ENCODE measurements around the gene RPL32. TPM values are rescaled to one million over a fixed set of nuclear protein-coding genes. Genes with fewer than 3 reads are reported as not detected.

RPL32 gene
- total and polyA plus RNA-seq, 9 of the 15 experiments (the other 6 are each of a cell fraction or from before 2014, with no cell fraction given), result 2,738 to 6,200 (median 4,286) TPM

DNA sequence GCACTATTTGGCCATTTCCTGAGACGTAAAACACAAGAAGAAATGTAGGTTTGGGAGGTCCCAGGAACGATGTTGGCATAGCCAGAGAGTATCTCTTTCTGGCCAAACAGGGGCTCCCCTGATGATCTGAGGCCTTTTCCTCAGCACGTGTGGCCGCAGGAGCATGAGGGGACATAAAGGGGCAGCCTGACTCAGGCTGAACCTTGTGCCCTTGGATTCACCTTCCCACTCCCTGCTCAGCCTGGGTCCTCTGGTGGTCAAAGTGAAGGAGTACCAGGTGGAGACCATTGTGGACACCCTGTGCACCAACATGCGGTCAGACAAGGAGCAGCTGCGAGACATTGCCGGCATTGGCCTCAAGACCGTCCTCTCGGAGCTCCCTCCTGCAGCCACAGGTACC is 34.3 kb downstream of the RPL32 start (continued):
- TF ChIP-seq, protein P1, sequence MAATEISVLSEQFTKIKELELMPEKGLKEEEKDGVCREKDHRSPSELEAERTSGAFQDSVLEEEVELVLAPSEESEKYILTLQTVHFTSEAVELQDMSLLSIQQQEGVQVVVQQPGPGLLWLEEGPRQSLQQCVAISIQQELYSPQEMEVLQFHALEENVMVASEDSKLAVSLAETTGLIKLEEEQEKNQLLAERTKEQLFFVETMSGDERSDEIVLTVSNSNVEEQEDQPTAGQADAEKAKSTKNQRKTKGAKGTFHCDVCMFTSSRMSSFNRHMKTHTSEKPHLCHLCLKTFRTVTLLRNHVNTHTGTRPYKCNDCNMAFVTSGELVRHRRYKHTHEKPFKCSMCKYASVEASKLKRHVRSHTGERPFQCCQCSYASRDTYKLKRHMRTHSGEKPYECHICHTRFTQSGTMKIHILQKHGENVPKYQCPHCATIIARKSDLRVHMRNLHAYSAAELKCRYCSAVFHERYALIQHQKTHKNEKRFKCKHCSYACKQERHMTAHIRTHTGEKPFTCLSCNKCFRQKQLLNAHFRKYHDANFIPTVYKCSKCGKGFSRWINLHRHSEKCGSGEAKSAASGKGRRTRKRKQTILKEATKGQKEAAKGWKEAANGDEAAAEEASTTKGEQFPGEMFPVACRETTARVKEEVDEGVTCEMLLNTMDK (IDR thresholded peaks at IDR 0.05; ENCODE audit: borderline replicate concordance, insufficient read depth, low read depth, low read length, poor library complexity, severe bottlenecking), result no peak
- TF ChIP-seq HLTF (IDR thresholded peaks at IDR 0.05) (no peak), ESRRA (IDR thresholded peaks at IDR 0.05; ENCODE audit: borderline replicate concordance, low read depth) (peak; percentile 83)
- TF ChIP-seq, protein P2, sequence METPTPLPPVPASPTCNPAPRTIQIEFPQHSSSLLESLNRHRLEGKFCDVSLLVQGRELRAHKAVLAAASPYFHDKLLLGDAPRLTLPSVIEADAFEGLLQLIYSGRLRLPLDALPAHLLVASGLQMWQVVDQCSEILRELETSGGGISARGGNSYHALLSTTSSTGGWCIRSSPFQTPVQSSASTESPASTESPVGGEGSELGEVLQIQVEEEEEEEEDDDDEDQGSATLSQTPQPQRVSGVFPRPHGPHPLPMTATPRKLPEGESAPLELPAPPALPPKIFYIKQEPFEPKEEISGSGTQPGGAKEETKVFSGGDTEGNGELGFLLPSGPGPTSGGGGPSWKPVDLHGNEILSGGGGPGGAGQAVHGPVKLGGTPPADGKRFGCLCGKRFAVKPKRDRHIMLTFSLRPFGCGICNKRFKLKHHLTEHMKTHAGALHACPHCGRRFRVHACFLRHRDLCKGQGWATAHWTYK (CRISPR knock-in tag; IDR thresholded peaks at IDR 0.05), result no peak

DNA sequence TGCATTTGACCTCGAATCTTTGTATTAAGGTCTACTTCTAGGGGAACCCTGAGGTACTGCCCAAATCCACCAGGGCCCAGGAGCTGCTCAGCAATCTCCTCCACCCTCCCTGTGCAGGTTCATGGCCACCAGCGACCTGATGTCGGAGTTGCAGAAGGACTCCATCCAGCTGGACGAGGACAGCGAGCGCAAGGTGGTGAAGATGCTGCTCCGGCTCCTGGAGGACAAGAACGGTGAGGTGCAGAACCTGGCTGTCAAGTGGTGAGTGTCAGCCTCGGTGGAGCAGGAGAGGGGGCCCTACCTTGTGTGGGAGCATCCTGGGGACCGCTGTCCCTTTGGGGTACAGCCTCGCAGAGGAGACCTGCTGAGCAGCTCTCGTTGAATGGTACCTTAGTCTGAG is 38.0 kb downstream of the RPL32 start:
- ChIA-PET CTCF (ENCODE audit: low intra/inter-chr PET ratio) (no interaction called here), POLR2A (interaction anchor here (0.5 to 1.9 kb wide), 3 partner anchors 10 to 50 kb away, joined by 4 read pairs; no protein-coding TSS in a partner anchor)
- H2AFZ ChIP-seq (ENCODE audit: low read depth, low read length), result no peak overlapping the region
- H3K4me3 ChIP-seq, result no peak overlapping the region
- H3K9ac ChIP-seq (ENCODE audit: insufficient read depth in 1 of 2, low read depth in 2 of 2, low read length in 2 of 2), result no peak overlapping the region
- H3K79me2 ChIP-seq (ENCODE audit: control insufficient read depth, insufficient read depth, low read length), result no peaks in the 10 kb centered on the region
- peaks cover 0 to 3% of the 10 kb centered on the region in 2 experiments; a peak in 2 of 5 replicates for H3K4me1 ChIP-seq (replicated peaks in 1 of 2; ENCODE audit: control insufficient read depth in 2 of 2, insufficient read depth in 2 of 2, low read length in 2 of 2)
- H3K27me3 ChIP-seq (ENCODE audit: control insufficient read depth in 2 of 2, insufficient read depth in 2 of 2, low read length in 2 of 2), result no peaks in the 10 kb centered on the region
- DNase-seq (ENCODE audit: extremely low read depth in 1 of 4, low spot score in 3 of 4), result no peak
- no peak for FAIRE-seq
- H3K9me1 ChIP-seq (ENCODE audit: control insufficient read depth, insufficient read depth, low read length), result no peaks in the 10 kb centered on the region
- TF ChIP-seq HMG20B (CRISPR knock-in tag; IDR thresholded peaks at IDR 0.05) (no peak), FOXM1 (IDR thresholded peaks at IDR 0.05; ENCODE audit: low read depth) (no peak), FOXM1 (CRISPR knock-in tag; IDR thresholded peaks at IDR 0.05; ENCODE audit: low read depth) (no peak)
- TF ChIP-seq, protein P3, sequence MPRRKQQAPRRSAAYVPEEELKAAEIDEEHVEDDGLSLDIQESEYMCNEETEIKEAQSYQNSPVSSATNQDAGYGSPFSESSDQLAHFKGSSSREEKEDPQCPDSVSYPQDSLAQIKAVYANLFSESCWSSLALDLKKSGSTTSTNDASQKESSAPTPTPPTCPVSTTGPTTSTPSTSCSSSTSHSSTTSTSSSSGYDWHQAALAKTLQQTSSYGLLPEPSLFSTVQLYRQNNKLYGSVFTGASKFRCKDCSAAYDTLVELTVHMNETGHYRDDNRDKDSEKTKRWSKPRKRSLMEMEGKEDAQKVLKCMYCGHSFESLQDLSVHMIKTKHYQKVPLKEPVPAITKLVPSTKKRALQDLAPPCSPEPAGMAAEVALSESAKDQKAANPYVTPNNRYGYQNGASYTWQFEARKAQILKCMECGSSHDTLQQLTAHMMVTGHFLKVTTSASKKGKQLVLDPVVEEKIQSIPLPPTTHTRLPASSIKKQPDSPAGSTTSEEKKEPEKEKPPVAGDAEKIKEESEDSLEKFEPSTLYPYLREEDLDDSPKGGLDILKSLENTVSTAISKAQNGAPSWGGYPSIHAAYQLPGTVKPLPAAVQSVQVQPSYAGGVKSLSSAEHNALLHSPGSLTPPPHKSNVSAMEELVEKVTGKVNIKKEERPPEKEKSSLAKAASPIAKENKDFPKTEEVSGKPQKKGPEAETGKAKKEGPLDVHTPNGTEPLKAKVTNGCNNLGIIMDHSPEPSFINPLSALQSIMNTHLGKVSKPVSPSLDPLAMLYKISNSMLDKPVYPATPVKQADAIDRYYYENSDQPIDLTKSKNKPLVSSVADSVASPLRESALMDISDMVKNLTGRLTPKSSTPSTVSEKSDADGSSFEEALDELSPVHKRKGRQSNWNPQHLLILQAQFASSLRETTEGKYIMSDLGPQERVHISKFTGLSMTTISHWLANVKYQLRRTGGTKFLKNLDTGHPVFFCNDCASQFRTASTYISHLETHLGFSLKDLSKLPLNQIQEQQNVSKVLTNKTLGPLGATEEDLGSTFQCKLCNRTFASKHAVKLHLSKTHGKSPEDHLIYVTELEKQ (CRISPR knock-in tag; IDR thresholded peaks at IDR 0.05), result no peak
- TF ChIP-seq, protein P4, sequence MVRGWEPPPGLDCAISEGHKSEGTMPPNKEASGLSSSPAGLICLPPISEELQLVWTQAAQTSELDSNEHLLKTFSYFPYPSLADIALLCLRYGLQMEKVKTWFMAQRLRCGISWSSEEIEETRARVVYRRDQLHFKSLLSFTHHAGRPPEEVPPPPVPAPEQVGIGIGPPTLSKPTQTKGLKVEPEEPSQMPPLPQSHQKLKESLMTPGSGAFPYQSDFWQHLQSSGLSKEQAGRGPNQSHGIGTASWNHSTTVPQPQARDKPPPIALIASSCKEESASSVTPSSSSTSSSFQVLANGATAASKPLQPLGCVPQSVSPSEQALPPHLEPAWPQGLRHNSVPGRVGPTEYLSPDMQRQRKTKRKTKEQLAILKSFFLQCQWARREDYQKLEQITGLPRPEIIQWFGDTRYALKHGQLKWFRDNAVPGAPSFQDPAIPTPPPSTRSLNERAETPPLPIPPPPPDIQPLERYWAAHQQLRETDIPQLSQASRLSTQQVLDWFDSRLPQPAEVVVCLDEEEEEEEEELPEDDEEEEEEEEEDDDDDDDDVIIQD (CRISPR knock-in tag; IDR thresholded peaks at IDR 0.05), result no peak
- H4K20me1 ChIP-seq (replicated peaks; ENCODE audit: control insufficient read depth, insufficient read depth, low read length), result no peaks in the 10 kb centered on the region; the same call in 1 of the 2 replicates
- WGBS (ENCODE audit: insufficient coverage, low coverage, missing lambda C conversion rate), result 85% methylated on average over 12 of the region's 12 CpGs
- H3K9me3 ChIP-seq (replicated peaks; ENCODE audit: control insufficient read depth, insufficient read depth, low read depth, low read length), result no peaks in the 10 kb centered on the region
- peaks cover 38% of the 10 kb centered on the region; the same call in 2 of the 3 replicates for H3K36me3 ChIP-seq (ENCODE audit: control insufficient read depth, insufficient read depth, low read length)
- intact Hi-C loops (cut with micrococcal nuclease), result no loop called here
- no peak for ATAC-seq
- no peak overlapping the region for H3K27ac ChIP-seq (ENCODE audit: extremely low read depth, low read depth, low read length)
- no TSS peak for BruUV-seq (replicated peaks)
- H3K4me2 ChIP-seq (ENCODE audit: insufficient read depth, low read length), result no peak overlapping the region
- in situ Hi-C loops (cut with MboI), result no loop called here
